Osteoblast (primary cell): ENCODE data around the gene IFT122. TPM values are rescaled to one million over a fixed set of nuclear protein-coding genes. Genes with fewer than 3 reads are reported as not detected.

Source experiments
- DNase-seq: peaks from one replicate; pipeline ENCODE4 v3.0.0; 2011; ENCODE audit warnings: low spot score, mixed read lengths; ENCODE audit not compliant: insufficient read length; ENCODE audit errors: missing footprints
- H2AFZ ChIP-seq: 2 replicates; pipeline ENCODE4 v1.6.0; 2011; ENCODE audit warnings: mild to moderate bottlenecking, low read length
- H3K27ac ChIP-seq: 2 replicates; pipeline ENCODE4 v1.5.1; 2011; ENCODE audit warnings: mild to moderate bottlenecking, low read depth, low read length, moderate library complexity
- H3K27me3 ChIP-seq: 2 replicates; pipeline ENCODE4 v1.6.0; 2012; ENCODE audit warnings: mild to moderate bottlenecking, control low read depth, inconsistent platforms, low read length, moderate library complexity; ENCODE audit not compliant: insufficient read depth
- H3K36me3 ChIP-seq: 2 replicates; pipeline ENCODE4 v1.5.1; 2011; ENCODE audit warnings: mild to moderate bottlenecking, low read length, control low read depth, moderate library complexity; ENCODE audit not compliant: insufficient read depth
- H3K4me1 ChIP-seq: 2 replicates; pipeline ENCODE4 v1.5.1; 2011; ENCODE audit warnings: mild to moderate bottlenecking, low read length, control low read depth, moderate library complexity; ENCODE audit not compliant: insufficient read depth
- H3K4me2 ChIP-seq: 2 replicates; pipeline ENCODE4 v1.6.0; 2011; ENCODE audit warnings: mild to moderate bottlenecking, low read length; ENCODE audit not compliant: insufficient read depth
- H3K4me3 ChIP-seq: fragments of 200-600 bp; sonication (generic); 3 replicates; pipeline ENCODE4 v1.5.1; 2012; ENCODE audit warnings: mild to moderate bottlenecking, low read length, inconsistent platforms; ENCODE audit not compliant: insufficient read depth
- H3K79me2 ChIP-seq: 2 replicates; pipeline ENCODE4 v1.6.0; 2012; ENCODE audit warnings: mild to moderate bottlenecking, low read length, control low read depth, inconsistent platforms; ENCODE audit not compliant: insufficient read depth
- H3K9me3 ChIP-seq: 2 replicates; pipeline ENCODE4 v1.5.1; 2011; ENCODE audit warnings: low read depth, low read length, control low read depth
- H4K20me1 ChIP-seq: 2 replicates; pipeline ENCODE4 v1.6.0; 2012; ENCODE audit warnings: mild to moderate bottlenecking, low read length, control low read depth; ENCODE audit not compliant: insufficient read depth
- CTCF ChIP-seq: IDR thresholded peaks from 2 replicates; pipeline ENCODE4 v1.5.1; 2011; ENCODE audit warnings: mild to moderate bottlenecking, low read depth, low read length, moderate library complexity; ENCODE audit errors: extremely low read depth
- total RNA-seq: library from RNA; depleted of rRNA; stranded (reverse); fragments of >200 nt; gene quantifications from 2 replicates; pipeline ENCODE4 v1.2.3, GENCODE V29; 2012

The IFT122 gene
- total RNA-seq, 1 donor, result 30.4 TPM

GRCh38 chr3:129517516-129517915, 77.5 kb downstream of the IFT122 start:
- Histone ChIP-seq H2AFZ (no peak overlapping the region), H3K27me3 (no peaks in the 10 kb centered on the region), H3K9me3 (no peaks in the 10 kb centered on the region), H3K27ac (no peak overlapping the region), H3K36me3 (peaks cover 5% of the 10 kb centered on the region), H3K79me2 (no peaks in the 10 kb centered on the region), H3K4me3 (no peak overlapping the region), H3K4me2 (no peak overlapping the region), H4K20me1 (no peaks in the 10 kb centered on the region), H3K4me1 (no peaks in the 10 kb centered on the region)
- DNase-seq, result no peak
- TF ChIP-seq CTCF, result no peak

- no peak for TF ChIP-seq CTCF
- Histone ChIP-seq H3K9me3 (no peaks in the 10 kb centered on the region), H3K4me1 (no peaks in the 10 kb centered on the region), H3K4me3 (no peak overlapping the region), H3K79me2 (no peaks in the 10 kb centered on the region), H2AFZ (no peak overlapping the region), H3K27me3 (no peaks in the 10 kb centered on the region), H4K20me1 (no peaks in the 10 kb centered on the region), H3K4me2 (no peak overlapping the region), H3K27ac (no peak overlapping the region), H3K36me3 (peaks cover 5% of the 10 kb centered on the region)
- DNase-seq, result no peak
These were observed 78.1 kb downstream of the IFT122 start for GRCh38 chr3:129518038-129518561.

- no peaks in the 10 kb centered on the region for H3K9me3 ChIP-seq
- no peak overlapping the region for H3K27ac ChIP-seq
- no peaks in the 10 kb centered on the region for H4K20me1 ChIP-seq
- no peak overlapping the region for H3K4me2 ChIP-seq
- no peak overlapping the region for H2AFZ ChIP-seq
- no peak overlapping the region for H3K4me3 ChIP-seq
- H3K36me3 ChIP-seq, result peaks cover 5% of the 10 kb centered on the region
- no peaks in the 10 kb centered on the region for H3K79me2 ChIP-seq
- no peaks in the 10 kb centered on the region for H3K4me1 ChIP-seq
- TF ChIP-seq CTCF, result no peak
- no peak for DNase-seq
- no peaks in the 10 kb centered on the region for H3K27me3 ChIP-seq
These were observed 78.6 kb downstream of the IFT122 start for GRCh38 chr3:129518581-129518980.

GRCh38 chr3:129519449-129519848, 79.4 kb downstream of the IFT122 start:
- TF ChIP-seq CTCF, result no peak
- H3K79me2 ChIP-seq, result no peaks in the 10 kb centered on the region
- no peaks in the 10 kb centered on the region for H4K20me1 ChIP-seq
- H3K27ac ChIP-seq, result no peak overlapping the region
- no peaks in the 10 kb centered on the region for H3K27me3 ChIP-seq
- no peak overlapping the region for H3K4me2 ChIP-seq
- H3K4me3 ChIP-seq, result no peak overlapping the region
- H3K36me3 ChIP-seq, result peaks cover 5% of the 10 kb centered on the region
- H3K4me1 ChIP-seq, result no peaks in the 10 kb centered on the region
- no peaks in the 10 kb centered on the region for H3K9me3 ChIP-seq
- DNase-seq, result no peak
- no peak overlapping the region for H2AFZ ChIP-seq
